NCI-H1694 (cell line): Measurements from ENCODE around the gene FASTKD3.
A peak's percentile ranks its signal among the peaks of the same experiment; 100 is the strongest.

ENCODE experiments used
- DNase-seq: peaks from one replicate; lab custom pipeline; 2025; lab: John Stamatoyannopoulos, UW

Gene FASTKD3

DNA sequence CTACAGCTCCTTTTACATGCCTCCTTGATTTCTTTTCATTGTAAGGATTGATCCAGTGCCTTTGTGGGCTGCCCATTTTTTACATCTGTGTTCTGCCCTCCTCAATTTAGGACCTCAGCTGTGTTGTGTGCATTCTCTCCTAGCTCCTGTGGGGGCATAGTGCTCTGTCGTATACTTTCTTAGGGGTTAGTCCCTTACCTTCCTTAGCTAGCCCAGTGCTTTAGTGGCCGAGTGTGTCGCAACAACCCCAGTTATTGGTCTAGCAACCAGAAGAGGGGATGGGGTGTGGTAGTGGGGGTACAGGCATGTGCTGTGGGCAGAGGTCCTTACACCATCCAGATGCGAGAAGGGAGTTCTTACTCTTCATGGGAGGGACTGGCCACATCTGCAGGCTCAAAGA, 12.3 kb upstream of the FASTKD3 start:
- DNase-seq, result no peak

DNA sequence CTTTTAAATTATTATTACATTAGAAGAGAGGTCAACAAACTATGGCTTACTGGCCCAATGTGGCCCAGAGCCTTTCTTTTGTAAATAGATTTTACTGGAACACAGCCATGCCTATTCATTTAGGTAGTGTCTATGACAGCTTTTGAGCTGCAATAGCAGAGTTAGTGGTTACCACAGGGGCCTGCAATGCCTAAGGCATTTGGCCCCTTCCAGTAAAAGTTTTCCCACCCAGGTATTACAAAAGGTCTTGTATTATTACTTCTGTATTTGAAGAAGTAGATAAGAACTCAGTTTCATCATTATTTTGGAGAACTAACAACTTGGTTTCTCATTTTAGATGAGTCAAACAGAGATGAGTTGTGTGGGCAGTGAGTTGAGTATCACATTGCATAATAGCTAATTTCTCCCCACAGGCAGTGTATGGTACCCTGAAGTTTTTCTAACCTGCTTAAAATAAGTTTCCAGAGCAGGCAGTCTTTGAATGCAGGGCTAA, 9.6 kb upstream of the FASTKD3 start:
- no peak for DNase-seq

DNA sequence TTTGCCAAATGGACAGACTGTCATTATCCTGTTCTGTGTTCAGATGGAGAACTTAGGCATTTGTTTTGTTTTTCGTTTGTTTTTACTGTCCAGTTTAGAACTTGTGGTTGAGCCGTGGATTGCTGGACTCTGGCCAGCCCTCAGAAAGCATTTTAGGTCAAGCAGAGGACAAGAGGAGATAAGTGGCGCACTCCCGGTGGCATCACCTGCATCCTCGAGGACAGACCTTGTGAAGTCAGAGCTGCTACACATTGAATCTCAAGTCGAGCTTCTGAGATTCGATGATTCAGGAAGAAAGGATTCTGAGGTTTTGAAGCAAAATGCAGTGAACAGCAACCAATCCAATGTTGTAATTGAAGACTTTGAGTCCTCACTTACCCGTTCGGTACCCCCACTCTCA, 9.0 kb upstream of the FASTKD3 start:
- DNase-seq, result no peak

DNA sequence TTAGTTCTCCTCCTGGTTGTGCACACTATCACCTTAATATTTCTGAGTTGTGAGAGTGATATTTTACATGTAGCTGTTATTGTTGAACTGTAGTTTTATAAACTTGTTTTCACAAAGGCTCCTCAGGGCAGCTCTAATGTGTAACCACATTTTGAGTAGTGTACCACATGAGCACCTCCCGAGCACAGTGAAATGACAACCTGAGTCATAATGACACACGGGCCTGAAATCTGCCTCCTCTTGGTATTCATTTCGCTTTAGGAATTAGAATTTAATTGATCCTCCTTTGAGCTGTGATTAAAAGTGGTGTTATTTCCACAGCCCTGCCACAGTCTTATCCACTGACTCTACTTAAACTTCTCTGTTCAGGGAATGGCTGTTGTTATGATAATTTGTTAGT, 8.0 kb upstream of the FASTKD3 start:
- no peak for DNase-seq

- DNase-seq, result no peak
Observed at GRCh38 chr5:7875151-7875550, 6.3 kb upstream of the FASTKD3 start.

- DNase-seq, result no peak
Observed at GRCh38 chr5:7874639-7875038, 5.8 kb upstream of the FASTKD3 start.

GRCh38 chr5:7873216-7873615, 4.4 kb upstream of the FASTKD3 start:
- DNase-seq, result no peak

DNA sequence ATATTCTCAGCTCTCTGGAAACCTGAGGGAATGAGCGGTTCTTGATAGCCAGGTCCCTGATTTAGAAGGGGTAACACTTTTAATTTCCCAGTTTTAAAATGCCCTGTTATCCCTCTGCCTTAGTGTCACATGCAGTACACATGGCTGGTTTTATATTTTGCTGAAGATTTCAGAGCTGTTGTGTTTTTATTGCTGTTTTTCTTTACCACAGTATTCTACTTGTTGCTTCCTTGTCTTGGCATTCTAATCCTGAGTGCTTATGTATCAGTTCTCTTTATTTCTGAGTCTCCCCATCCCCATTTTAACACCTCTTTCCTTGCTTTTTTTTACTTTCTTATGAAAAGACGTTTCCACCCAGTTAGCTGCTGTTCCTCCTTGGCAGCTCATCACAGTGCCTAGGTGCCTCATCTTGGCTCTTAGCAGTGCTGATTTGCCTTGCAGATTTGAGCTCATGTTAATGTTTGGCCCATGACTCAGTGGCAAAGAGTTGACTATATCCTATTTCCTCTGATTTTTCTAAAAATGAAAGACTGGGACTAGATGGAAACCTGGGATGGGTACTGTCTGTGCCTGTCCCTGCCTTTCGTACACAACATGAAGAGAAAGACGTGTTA, 3.8 kb upstream of the FASTKD3 start:
- DNase-seq, result no peak

GRCh38 chr5:7871653-7872052, 2.8 kb upstream of the FASTKD3 start:
- DNase-seq, result no peak

- DNase-seq, result no peak
Observed at GRCh38 chr5:7869474-7870136, 774 bp upstream of the FASTKD3 start.

DNA sequence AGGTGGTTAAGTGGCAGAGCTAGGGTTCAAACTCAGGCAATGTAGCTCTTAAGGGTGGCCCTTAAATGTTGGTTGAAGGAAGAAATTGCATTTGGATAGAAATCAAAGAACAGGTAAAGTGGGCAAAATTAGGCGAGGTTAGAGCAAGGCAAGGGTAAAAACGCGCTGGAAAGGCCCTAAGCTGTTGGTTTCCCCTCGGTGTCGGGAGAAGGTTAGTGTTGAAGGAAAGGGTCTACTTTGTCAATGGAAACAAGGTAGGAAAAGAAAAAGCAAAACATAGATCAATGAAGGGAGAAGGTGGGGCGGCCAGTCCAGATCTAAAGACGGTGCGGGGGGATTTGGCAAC, 431 bp downstream of the FASTKD3 start:
- no peak for DNase-seq

- DNase-seq, result no peak
Observed at GRCh38 chr5:7867260-7867659, 1.6 kb downstream of the FASTKD3 start.

GRCh38 chr5:7866196-7866595, 2.6 kb downstream of the FASTKD3 start:
- no peak for DNase-seq

GRCh38 chr5:7857926-7858632, 10.8 kb downstream of the FASTKD3 start:
- no peak for DNase-seq

DNA sequence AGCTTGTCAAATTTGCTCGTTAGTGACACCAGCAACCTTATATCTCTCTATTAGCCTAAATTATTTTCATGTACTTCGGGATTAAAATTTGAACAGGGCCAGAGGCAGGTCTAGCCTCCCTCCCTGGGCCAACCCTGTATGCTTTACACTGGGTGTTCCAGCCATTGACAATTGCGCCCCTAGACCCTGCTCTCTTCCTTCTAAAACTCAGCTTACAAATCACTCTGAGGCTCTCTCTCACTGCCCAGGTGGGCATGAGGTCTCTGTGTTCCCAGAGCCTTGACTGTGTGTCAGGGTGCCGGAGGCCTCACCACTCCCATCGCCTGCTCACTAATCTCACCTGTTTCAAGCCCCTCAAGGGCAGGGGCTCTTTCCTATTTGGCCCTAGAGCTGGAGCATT, 11.5 kb downstream of the FASTKD3 start:
- no peak for DNase-seq

DNA sequence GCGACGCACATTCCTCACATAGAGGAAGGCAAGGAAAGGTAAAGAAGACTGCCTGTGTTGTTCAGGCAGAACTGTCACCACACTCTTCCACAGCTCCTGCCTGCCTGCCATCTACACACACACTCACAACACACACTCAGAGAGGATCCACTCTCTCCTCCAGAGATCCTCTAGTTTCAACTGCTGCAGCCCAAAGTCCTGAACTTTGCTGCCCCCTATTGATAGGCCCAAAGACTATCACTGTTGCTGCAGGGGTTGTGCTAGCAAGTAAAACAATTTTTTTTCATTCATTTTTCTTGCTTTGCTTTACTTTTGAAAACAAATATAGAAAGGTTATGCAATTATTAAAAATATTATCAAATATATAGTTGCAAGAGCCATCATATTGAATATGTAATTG, 12.0 kb downstream of the FASTKD3 start:
- peak; percentile 81 for DNase-seq

GRCh38 chr5:7855611-7856010, 13.2 kb downstream of the FASTKD3 start:
- DNase-seq, result no peak

DNA sequence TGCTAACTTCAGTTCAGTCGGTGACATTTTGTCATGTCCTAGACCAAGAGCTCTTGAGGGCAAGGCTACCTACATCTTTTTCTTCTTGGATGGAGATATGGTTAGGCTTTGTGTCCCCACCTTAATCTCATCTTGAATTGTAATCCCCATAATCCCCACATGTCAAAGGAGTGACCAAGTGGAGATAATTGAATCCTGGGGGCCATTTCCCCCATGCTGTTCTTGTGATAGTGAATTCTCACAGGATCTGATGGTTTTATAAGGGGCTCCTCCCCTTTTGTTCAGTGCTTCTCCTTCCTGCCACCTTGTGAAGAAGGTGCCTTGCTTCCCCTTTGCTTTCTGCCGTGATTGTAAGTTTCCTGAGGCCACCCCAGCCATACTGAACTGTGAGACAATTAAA, 15.8 kb downstream of the FASTKD3 start:
- DNase-seq, result no peak

DNA sequence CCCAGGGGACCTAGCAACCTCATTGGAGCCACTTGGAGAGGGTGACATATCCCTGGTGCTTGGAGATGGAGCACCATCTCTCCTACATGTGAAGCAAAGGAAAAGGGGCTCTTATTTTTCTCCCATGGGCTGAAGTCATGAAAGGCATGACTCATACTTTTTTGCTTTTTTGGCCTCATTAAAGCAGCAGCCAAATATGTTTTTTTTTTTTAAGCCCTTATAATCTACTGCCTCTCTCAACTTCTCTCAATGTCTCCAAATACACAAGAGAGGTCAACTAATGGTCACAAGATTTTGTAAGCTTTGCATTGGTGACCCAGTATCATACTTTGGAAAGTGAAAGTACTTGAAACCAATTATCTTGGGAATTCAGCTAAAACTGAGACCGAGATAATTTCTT, 16.3 kb downstream of the FASTKD3 start:
- DNase-seq, result no peak

DNA sequence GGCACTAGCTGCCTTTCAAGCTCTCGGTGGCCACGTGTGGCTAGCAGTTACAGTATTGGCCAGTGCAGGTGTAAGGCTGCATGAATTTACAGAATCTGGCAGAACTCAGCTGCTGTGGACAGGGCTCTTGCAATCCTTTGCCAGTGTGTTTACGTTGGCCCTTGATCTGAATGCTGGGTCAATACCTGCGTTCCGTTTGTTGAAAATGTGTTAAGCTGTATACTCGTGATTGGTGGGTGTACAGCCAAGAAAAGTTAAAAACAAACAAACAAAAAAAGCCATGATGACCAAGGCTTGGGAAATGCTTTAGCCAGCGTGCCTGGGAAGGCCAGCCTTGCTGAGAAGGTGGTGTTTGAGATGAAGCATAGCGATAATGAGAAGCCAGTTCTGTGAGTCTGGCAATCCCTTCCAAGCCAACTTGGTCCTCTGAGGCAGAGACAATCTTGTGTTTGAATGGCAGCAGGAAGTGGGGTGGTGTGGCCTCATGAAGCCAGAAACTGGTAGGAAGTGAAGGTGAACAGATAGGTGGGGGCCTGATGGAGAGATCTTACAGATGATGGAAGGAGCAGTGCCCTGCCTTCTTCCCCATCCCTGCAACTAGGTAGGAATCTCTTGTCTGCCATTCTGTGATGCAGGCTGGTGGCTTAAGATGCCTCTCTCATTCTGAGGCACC, 17.1 kb downstream of the FASTKD3 start:
- no peak for DNase-seq

DNA sequence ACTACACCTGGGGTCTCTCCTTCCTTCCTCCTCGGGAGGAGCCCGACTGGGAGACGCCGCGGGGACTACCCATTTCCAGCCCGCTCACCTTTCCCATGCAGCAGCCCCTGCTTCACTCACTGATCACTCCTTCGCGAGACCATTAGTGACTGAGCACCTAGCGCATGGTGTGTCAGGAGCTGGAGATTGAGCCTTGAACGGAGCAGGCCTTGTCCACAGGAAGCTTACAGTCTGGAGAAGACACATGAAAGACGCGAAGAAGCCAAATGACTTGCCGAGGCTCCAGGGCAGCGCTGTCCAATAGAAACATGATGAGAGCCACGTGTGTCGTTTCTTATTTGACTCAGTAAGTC, 17.6 kb downstream of the FASTKD3 start:
- DNase-seq, result no peak

DNA sequence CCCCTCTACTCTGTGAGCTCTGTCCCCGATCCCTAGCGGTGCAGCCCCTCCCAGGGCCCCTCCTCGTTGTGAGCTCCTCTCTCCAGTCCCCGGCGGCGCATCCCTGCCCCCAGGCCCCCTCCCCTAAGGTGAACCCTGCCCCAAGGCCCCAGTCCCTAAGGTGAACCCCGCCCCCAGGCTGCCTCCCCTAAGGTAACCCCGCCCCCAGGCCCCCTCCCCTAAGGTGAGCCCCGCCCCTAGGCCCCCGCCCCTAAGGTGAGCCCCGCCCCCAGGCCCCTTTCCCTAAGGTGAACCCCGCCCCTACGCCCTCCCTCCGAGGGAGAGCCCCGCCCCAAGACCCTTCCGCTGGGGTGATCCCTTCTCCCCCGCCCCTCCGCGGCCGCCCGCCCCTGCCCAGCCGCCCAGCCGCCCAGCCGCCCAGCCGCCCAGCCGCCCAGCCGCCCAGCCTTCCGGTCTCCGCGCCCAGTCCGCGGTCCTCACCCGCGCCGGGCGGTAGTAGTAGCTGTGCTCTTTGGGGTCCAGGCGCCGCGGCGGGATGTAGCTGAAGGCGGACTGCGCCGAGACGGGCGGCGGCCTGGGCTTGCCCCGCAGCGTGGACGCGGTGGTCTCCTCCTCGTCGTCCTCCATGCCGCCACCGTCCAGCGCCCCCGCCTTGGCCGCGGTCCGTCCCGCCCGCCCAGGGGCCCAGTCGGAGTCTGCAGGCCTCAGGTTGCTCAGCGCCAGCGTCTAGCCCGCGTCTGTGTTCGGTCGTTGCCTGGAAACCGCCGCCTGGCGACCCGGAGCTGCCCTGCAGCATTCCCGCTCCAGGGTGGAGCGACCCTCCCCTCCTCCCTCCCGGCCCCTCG, 18.2 kb downstream of the FASTKD3 start, which contains the start of gene CFAP90:
Gene CFAP90 (minus strand): TSS at position 739 of the 845 bp plus-strand sequence. CDS start 112 bp downstream, at position 627.
- DNase-seq, result peak; percentile 17
